GM12878 (cell line): ENCODE results near the gene RCAN1. TPM values are rescaled to one million over a fixed set of nuclear protein-coding genes. Genes with fewer than 3 reads are reported as not detected.

ENCODE experiments used
- ATAC-seq: fragments of 200-7000 bp; cut with Tn5 transposase; 3 replicates; pipeline ENCODE4 v1.9.1; 2020; ENCODE audit warnings: mild to moderate bottlenecking, moderate library complexity
- BruUV-seq: library from RNA; stranded (reverse); fragments of 400-500 nt; replicated peaks from 2 replicates; lab custom pipeline; 2021; lab: Mats Ljungman, UMichigan
- CTCF ChIA-PET: fragments of 300-600 bp; sonication (Branson Sonifier 250); formaldehyde crosslinking; extraction: SDS; loops from one replicate; lab custom pipeline; 2021; ENCODE audit warnings: inconsistent platforms; lab: Yijun Ruan, JAX
- POLR2A ChIA-PET: fragments of 350-600 bp; formaldehyde crosslinking; extraction: SDS; loops from one replicate; lab custom pipeline; 2021; ENCODE audit warnings: inconsistent platforms; lab: Charles Lee
- RAD21 ChIA-PET: fragments of 300-600 bp; sonication (Branson Sonifier 250); formaldehyde crosslinking; loops from one replicate; lab custom pipeline; 2023; ENCODE audit warnings: antibody characterized with exemption; ENCODE audit not compliant: unreplicated experiment; lab: Charles Lee
- SMC1A ChIA-PET: fragments of 300-600 bp; sonication (Branson Sonifier 250); formaldehyde crosslinking; loops from one replicate; lab custom pipeline; 2023; ENCODE audit not compliant: unreplicated experiment, uncharacterized antibody; lab: Charles Lee
- DNase-seq: peaks from one replicate; pipeline ENCODE4 v3.0.0-alpha.2; 2011; ENCODE audit warnings: low read depth, low spot score
- FAIRE-seq: peaks from 3 replicates; lab custom pipeline; 2011; peaks lifted over from hg19 to GRCh38; lab: Jason Lieb, UNC
- H2AFZ ChIP-seq: 2 replicates; pipeline ENCODE4 v1.6.0; 2011; ENCODE audit warnings: low read depth, low read length, control low read depth; ENCODE audit not compliant: control insufficient read depth
- H3K27ac ChIP-seq: 2 replicates; pipeline ENCODE4 v1.5.1; 2011; ENCODE audit warnings: control low read depth; ENCODE audit not compliant: control insufficient read depth, insufficient read depth
- H3K27me3 ChIP-seq, 2 experiments: replicated peaks in 1 of 2; 2 replicates each; pipeline versions ENCODE4 v1.6.0 to v1.6.1; 2011; ENCODE audit warnings: low read length in 1 of 2; ENCODE audit not compliant: control insufficient read depth in 2 of 2, insufficient read depth in 2 of 2
- H3K36me3 ChIP-seq, 2 experiments: 2 replicates each; pipeline ENCODE4 v1.5.1; 2011; ENCODE audit warnings: low read length in 1 of 2; ENCODE audit not compliant: control insufficient read depth in 2 of 2, insufficient read depth in 2 of 2
- H3K4me1 ChIP-seq: 2 replicates; pipeline ENCODE4 v1.6.1; 2011; ENCODE audit warnings: mild to moderate bottlenecking, low read length, moderate library complexity, mixed read lengths; ENCODE audit not compliant: control insufficient read depth, insufficient read depth
- H3K4me2 ChIP-seq: 2 replicates; pipeline ENCODE4 v1.6.0; 2011; ENCODE audit warnings: control low read depth; ENCODE audit not compliant: control insufficient read depth, insufficient read depth
- H3K4me3 ChIP-seq: fragments of 200-600 bp; sonication (generic); 2 replicates; pipeline ENCODE4 v1.5.1; 2016
- H3K79me2 ChIP-seq: 2 replicates; pipeline ENCODE4 v1.6.0; 2011; ENCODE audit warnings: low read length; ENCODE audit not compliant: control insufficient read depth, insufficient read depth
- H3K9ac ChIP-seq: 2 replicates; pipeline ENCODE4 v1.8.0; 2011; ENCODE audit warnings: low read length, control low read depth, mixed read lengths; ENCODE audit not compliant: control insufficient read depth, insufficient read depth
- H3K9me3 ChIP-seq: replicated peaks from 3 replicates; pipeline ENCODE4 v1.5.1; 2011; ENCODE audit warnings: mild to moderate bottlenecking, low read length; ENCODE audit not compliant: control insufficient read depth, insufficient read depth
- H4K20me1 ChIP-seq: 2 replicates; pipeline ENCODE4 v1.6.0; 2011; ENCODE audit not compliant: control insufficient read depth, insufficient read depth
- BRCA1 ChIP-seq: IDR thresholded peaks from 2 replicates; pipeline ENCODE4 v1.6.1; 2011; ENCODE audit warnings: low read depth, low read length, improper control_type of control experiment
- EP300 ChIP-seq, 2 experiments: fragments of 150-350 bp in 1 of 2; IDR thresholded peaks; 2 replicates each; pipeline ENCODE4 v1.6.1; 2011 to 2012; ENCODE audit warnings: low read depth in 2 of 2, low read length in 2 of 2, borderline replicate concordance in 1 of 2, improper control_type of control experiment in 1 of 2, inconsistent platforms in 1 of 2; ENCODE audit not compliant: control insufficient read depth in 1 of 2
- NFYB ChIP-seq: IDR thresholded peaks from 2 replicates; pipeline ENCODE4 v1.6.1; 2011; ENCODE audit warnings: low read depth, mild to moderate bottlenecking, low read length, improper control_type of control experiment, moderate library complexity; ENCODE audit not compliant: insufficient read depth
- NR2C2 ChIP-seq: IDR thresholded peaks from 2 replicates; pipeline ENCODE4 v1.6.1; 2011; ENCODE audit warnings: borderline replicate concordance, low read depth; ENCODE audit not compliant: control insufficient read depth, insufficient read length
- NRF1 ChIP-seq: conservative IDR thresholded peaks from 2 replicates; pipeline ENCODE4 v1.6.1; 2011; ENCODE audit warnings: mild to moderate bottlenecking, low read depth, low read length, improper control_type of control experiment
- PML ChIP-seq: IDR thresholded peaks from 2 replicates; pipeline ENCODE4 v1.6.1; 2012; ENCODE audit warnings: low read length, inconsistent platforms
- RBBP5 ChIP-seq: fragments of 200-600 bp; sonication (generic); conservative IDR thresholded peaks from 2 replicates; pipeline ENCODE4 v1.6.1; 2016
- SMAD5 ChIP-seq: IDR thresholded peaks from 2 replicates; pipeline ENCODE4 v1.6.1; 2016; ENCODE audit warnings: antibody characterized with exemption, low read depth
- ZBTB40 ChIP-seq: fragments of 450-650 bp; IDR thresholded peaks from 2 replicates; pipeline ENCODE4 v1.6.1; 2016; ENCODE audit warnings: mild to moderate bottlenecking, moderate library complexity, borderline replicate concordance
- ZZZ3 ChIP-seq: IDR thresholded peaks from 2 replicates; pipeline ENCODE4 v1.6.1; 2011; ENCODE audit warnings: low read depth; ENCODE audit not compliant: control insufficient read depth, insufficient read length
- WGBS: methylation state at CpG from one replicate; pipeline ENCODE4 v1.1.6; 2016; ENCODE audit warnings: low lambda C conversion rate; ENCODE audit not compliant: insufficient replicate concordance, insufficient coverage; ENCODE audit errors: missing lambda C conversion rate; 5-methylcytosine and 5-hydroxymethylcytosine counted together
- in situ Hi-C: fragments of 300-500 bp; cut with MboI; formaldehyde crosslinking; loops from 9 replicates; pipeline ENCODE4 v1.14.3; 2018; ENCODE audit warnings: mixed read lengths
- intact Hi-C: fragments of 100-400 bp; cut with micrococcal nuclease; formaldehyde crosslinking; loops from one replicate; pipeline ENCODE4 v1.14.2; 2022; ENCODE audit not compliant: unreplicated experiment
- polyA plus RNA-seq, 11 experiments: library from polyadenylated mRNA; depleted of rRNA in 4 of 11; unstranded in 6 of 11; stranded (reverse) in 5 of 11; fragments of >200 nt; fragmentation: Nextera tagmentation in 4 of 11; fragmentation: Illumina TruSeq in 1 of 11; extraction: Ambion mirVana in 4 of 11; extraction: Trizol in 1 of 11; gene quantifications; 1 replicate in 1 of 11; 2 replicates in 10 of 11; pipeline versions ENCODE4 v1.2.1 to v1.2.3, GENCODE V29; 2011 to 2016; ENCODE audit warnings: inconsistent platforms in 2 of 11, missing spikeins in 2 of 11, low read depth in 1 of 11
- total RNA-seq, 4 experiments: library from RNA; depleted of rRNA in 3 of 4; stranded (reverse); fragments of >200 nt in 3 of 4; fragmentation: Illumina TruSeq in 1 of 4; extraction: Trizol in 1 of 4; gene quantifications; 2 replicates each; pipeline versions ENCODE4 v1.2.1 to v1.2.3, GENCODE V29; 2013 to 2021
- TF ChIP-seq, protein P1 (sequence below): fragments of 450-650 bp; IDR thresholded peaks from 2 replicates; pipeline ENCODE4 v1.6.1; 2017; ENCODE audit warnings: low read depth, mild to moderate bottlenecking, moderate library complexity
- TF ChIP-seq, protein P2 (sequence below): IDR thresholded peaks from 2 replicates; pipeline ENCODE4 v1.6.1; 2012; ENCODE audit warnings: low read depth, low read length, improper control_type of control experiment

The RCAN1 gene
- total and polyA plus RNA-seq, 10 of the 15 experiments (the other 5 are each of a cell fraction or from before 2014, with no cell fraction given) = 2.8 to 12.9 (median 10.5) TPM

DNA sequence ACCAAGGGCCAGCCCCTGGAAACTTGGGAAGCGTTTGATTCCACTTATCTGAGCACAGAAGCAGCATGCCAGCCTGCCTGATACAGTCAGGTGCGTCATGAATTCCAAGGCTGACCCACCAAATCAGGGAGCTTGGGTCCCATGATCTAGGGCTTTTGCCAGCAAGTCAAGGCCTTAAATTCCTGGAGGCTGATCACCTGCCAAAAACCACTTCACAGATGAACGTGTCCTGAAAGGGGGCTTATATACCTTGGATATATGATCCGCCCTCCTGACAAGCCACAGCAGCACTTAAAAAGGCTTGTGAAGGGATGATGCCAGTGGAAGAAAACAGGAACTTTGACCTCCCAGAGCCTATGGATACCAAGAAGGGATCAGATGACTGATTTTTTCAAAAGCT, 29.9 kb upstream of the RCAN1 start:
- ChIA-PET CTCF (no interaction called here), RAD21 (no interaction called here)
- in situ Hi-C loops = no loop called here
- no peak for ATAC-seq
- TF ChIP-seq NR2C2 (no peak), ZZZ3 (no peak), NFYB (no peak), RBBP5 (no peak), ZBTB40 (no peak), BRCA1 (no peak), PML (no peak), EP300 (IDR thresholded peaks at IDR 0.05; ENCODE audit: borderline replicate concordance in 1 of 2, control insufficient read depth in 1 of 2, low read depth in 2 of 2, low read length in 2 of 2) (no peak), NRF1 (no peak), SMAD5 (no peak)
- TF ChIP-seq, protein P1, sequence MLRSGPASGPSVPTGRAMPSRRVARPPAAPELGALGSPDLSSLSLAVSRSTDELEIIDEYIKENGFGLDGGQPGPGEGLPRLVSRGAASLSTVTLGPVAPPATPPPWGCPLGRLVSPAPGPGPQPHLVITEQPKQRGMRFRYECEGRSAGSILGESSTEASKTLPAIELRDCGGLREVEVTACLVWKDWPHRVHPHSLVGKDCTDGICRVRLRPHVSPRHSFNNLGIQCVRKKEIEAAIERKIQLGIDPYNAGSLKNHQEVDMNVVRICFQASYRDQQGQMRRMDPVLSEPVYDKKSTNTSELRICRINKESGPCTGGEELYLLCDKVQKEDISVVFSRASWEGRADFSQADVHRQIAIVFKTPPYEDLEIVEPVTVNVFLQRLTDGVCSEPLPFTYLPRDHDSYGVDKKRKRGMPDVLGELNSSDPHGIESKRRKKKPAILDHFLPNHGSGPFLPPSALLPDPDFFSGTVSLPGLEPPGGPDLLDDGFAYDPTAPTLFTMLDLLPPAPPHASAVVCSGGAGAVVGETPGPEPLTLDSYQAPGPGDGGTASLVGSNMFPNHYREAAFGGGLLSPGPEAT = no peak
- TF ChIP-seq, protein P2, sequence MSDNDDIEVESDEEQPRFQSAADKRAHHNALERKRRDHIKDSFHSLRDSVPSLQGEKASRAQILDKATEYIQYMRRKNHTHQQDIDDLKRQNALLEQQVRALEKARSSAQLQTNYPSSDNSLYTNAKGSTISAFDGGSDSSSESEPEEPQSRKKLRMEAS = no peak
- TF ChIP-seq, all 136 proteins: peak for 0
- Histone ChIP-seq H3K4me3 (no peak overlapping the region), H3K4me1 (peaks cover 36% of the 10 kb centered on the region), H3K9me3 (no peaks in the 10 kb centered on the region; the same call in 2 of the 3 replicates), H3K36me3 (no peaks in the 10 kb centered on the region), H2AFZ (no peak overlapping the region), H3K9ac (no peak overlapping the region), H3K27ac (no peak overlapping the region), H3K27me3 (no peaks in the 10 kb centered on the region), H4K20me1 (no peaks in the 10 kb centered on the region), H3K79me2 (no peaks in the 10 kb centered on the region), H3K4me2 (no peak overlapping the region)
- no peak for FAIRE-seq
- ChIA-PET POLR2A (no interaction called here), SMC1A (interaction anchor here (6.0 kb wide), 1 partner anchor 22 kb away, joined by 24 read pairs; the partner anchor contains the start of gene CLIC6)
- 94% methylated on average over 4 of the region's 4 CpGs for WGBS
- intact Hi-C loops = loop anchor here (5.0 kb wide), 1 partner anchor 222 kb away; no protein-coding TSS in a partner anchor
- no TSS peak for BruUV-seq
- DNase-seq = no peak
